A549 (cell line): ENCODE results near the gene PDZD2.

Source experiments
- CEBPB ChIP-seq, 2 experiments: fragments of >200 bp in 1 of 2; sonication (Bioruptor Twin) in 1 of 2; formaldehyde crosslinking in 1 of 2; IDR thresholded peaks; 2 replicates each; pipeline ENCODE4 v1.6.1; 2012 to 2016
- HOXA7 ChIP-seq: fragments of 250-450 bp; sonication (Bioruptor Pico); IDR thresholded peaks from 2 replicates; pipeline ENCODE4 v1.5.0; 2020; ENCODE audit warnings: mild to moderate bottlenecking, moderate library complexity
- RAD21 ChIP-seq, 2 experiments: fragments of >200 bp in 1 of 2; sonication (Bioruptor Twin) in 1 of 2; formaldehyde crosslinking in 1 of 2; IDR thresholded peaks in 1 of 2; conservative IDR thresholded peaks in 1 of 2; 2 replicates in 1 of 2; 3 replicates in 1 of 2; pipeline ENCODE4 v1.6.1; 2012 to 2018; ENCODE audit warnings: inconsistent platforms in 1 of 2
- SREBF2 ChIP-seq: fragments of 450-650 bp; IDR thresholded peaks from 2 replicates; pipeline ENCODE4 v1.6.1; 2014; ENCODE audit warnings: mild to moderate bottlenecking, moderate library complexity
- USF2 ChIP-seq: fragments of 450-650 bp; IDR thresholded peaks from 2 replicates; pipeline ENCODE4 v1.6.1; 2014; ENCODE audit warnings: antibody characterized with exemption
- TF ChIP-seq, protein P1 (sequence below): fragments of >200 bp; sonication (Bioruptor Twin); formaldehyde crosslinking; IDR thresholded peaks from 3 replicates; pipeline ENCODE4 v1.5.1; 2016

DNA sequence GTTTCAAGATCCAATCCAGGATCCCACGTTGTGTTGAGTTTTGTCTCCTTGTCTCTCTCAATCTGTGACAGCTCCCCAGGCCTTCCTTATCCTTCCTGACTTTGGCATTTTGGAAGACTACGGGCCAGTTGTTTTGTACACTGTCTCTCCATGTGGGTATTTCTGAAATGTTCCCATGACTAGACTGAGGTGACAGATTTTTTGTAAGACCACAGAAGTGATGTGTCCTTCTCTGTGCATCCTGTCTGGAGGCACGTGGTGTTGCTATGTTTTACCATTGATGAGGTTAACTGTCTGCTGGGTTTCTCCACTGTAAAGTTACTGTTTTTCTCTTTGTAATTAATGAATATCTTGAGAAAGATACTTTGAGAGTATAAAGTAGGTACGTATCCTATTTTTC lies 15.7 kb upstream of the PDZD2 start:
- TF ChIP-seq RAD21 (conservative IDR thresholded peaks at IDR 0.05 in 1 of 2, IDR thresholded peaks at IDR 0.05 in 1 of 2) (no peak), HOXA7 (CRISPR knock-in tag) (no peak), CEBPB (IDR thresholded peaks at IDR 0.05) (no peak), USF2 (no peak), SREBF2 (no peak)
- TF ChIP-seq, protein P1, sequence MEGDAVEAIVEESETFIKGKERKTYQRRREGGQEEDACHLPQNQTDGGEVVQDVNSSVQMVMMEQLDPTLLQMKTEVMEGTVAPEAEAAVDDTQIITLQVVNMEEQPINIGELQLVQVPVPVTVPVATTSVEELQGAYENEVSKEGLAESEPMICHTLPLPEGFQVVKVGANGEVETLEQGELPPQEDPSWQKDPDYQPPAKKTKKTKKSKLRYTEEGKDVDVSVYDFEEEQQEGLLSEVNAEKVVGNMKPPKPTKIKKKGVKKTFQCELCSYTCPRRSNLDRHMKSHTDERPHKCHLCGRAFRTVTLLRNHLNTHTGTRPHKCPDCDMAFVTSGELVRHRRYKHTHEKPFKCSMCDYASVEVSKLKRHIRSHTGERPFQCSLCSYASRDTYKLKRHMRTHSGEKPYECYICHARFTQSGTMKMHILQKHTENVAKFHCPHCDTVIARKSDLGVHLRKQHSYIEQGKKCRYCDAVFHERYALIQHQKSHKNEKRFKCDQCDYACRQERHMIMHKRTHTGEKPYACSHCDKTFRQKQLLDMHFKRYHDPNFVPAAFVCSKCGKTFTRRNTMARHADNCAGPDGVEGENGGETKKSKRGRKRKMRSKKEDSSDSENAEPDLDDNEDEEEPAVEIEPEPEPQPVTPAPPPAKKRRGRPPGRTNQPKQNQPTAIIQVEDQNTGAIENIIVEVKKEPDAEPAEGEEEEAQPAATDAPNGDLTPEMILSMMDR: no peak
